AG08395 (cell line): Measurements from ENCODE around the gene UQCRQ.
"Not testable (repeated sequence)": the region's sequence is repeated elsewhere in the genome, so short reads cannot be mapped to it uniquely, and the experiment has no call there.

Experiments used
- DNase-seq: peaks from one replicate; pipeline ENCODE4 v3.0.0; 2012; ENCODE audit warnings: mixed read lengths, low spot score

Gene UQCRQ

GRCh38 chr5:132832612-132833011 lies 33.8 kb upstream of the UQCRQ start:
- no peak for DNase-seq

GRCh38 chr5:132834057-132834456 lies 32.4 kb upstream of the UQCRQ start:
- DNase-seq, result no peak

GRCh38 chr5:132836852-132837251 lies 29.6 kb upstream of the UQCRQ start:
- no peak for DNase-seq

- DNase-seq, result no peak
Measured at GRCh38 chr5:132837868-132838267, 28.6 kb upstream of the UQCRQ start.

GRCh38 chr5:132838516-132839282 lies 27.7 kb upstream of the UQCRQ start:
- no peak for DNase-seq

GRCh38 chr5:132839426-132840301 lies 26.8 kb upstream of the UQCRQ start:
- peak; percentile 65 for DNase-seq

- no peak for DNase-seq
Measured at GRCh38 chr5:132840313-132840712, 26.1 kb upstream of the UQCRQ start.

GRCh38 chr5:132840896-132841295 lies 25.5 kb upstream of the UQCRQ start:
- DNase-seq, result no peak

- no peak for DNase-seq
Measured at GRCh38 chr5:132841305-132841704, 25.1 kb upstream of the UQCRQ start.

- no peak for DNase-seq
Measured at GRCh38 chr5:132848270-132848669, 18.2 kb upstream of the UQCRQ start.

- no peak for DNase-seq
Measured at GRCh38 chr5:132849347-132849746, 17.1 kb upstream of the UQCRQ start.

GRCh38 chr5:132850066-132850465 lies 16.4 kb upstream of the UQCRQ start:
- peak; percentile 50 for DNase-seq

- no peak for DNase-seq
Measured at GRCh38 chr5:132853323-132853722, 13.1 kb upstream of the UQCRQ start.

GRCh38 chr5:132853790-132854189 lies 12.7 kb upstream of the UQCRQ start:
- no peak for DNase-seq

GRCh38 chr5:132854301-132854700 lies 12.1 kb upstream of the UQCRQ start:
- DNase-seq, result no peak

- DNase-seq, result not testable (repeated sequence)
Measured at GRCh38 chr5:132854992-132855391, 11.4 kb upstream of the UQCRQ start.

- DNase-seq, result no peak
Measured at GRCh38 chr5:132856011-132856410, 10.4 kb upstream of the UQCRQ start.

- no peak for DNase-seq
Measured at GRCh38 chr5:132859889-132860437, 6.5 kb upstream of the UQCRQ start.

- no peak for DNase-seq
Measured at GRCh38 chr5:132860742-132861141, 5.7 kb upstream of the UQCRQ start.

- no peak for DNase-seq
Measured at GRCh38 chr5:132865668-132866341, 637 bp upstream of the UQCRQ start.

- no peak for DNase-seq
Measured at GRCh38 chr5:132867046-132867451, 607 bp downstream of the UQCRQ start.

- no peak for DNase-seq
Measured at GRCh38 chr5:132868754-132869153, 2.3 kb downstream of the UQCRQ start.
